Activated CD4-positive, alpha-beta T cell treated with anti-CD3 and anti-CD28 coated beads, Interleukin-2, amount 50 U/mL, for 48 hours (primary cell): ENCODE measurements around the gene PRDX6.
"Not testable (repeated sequence)": the region's sequence is repeated elsewhere in the genome, so short reads cannot be mapped to it uniquely, and the experiment has no call there.

Source experiments
- DNase-seq, 2 experiments: peaks; one replicate each; pipeline ENCODE4 v3.0.0-alpha.2; 2020

The PRDX6 gene

DNA sequence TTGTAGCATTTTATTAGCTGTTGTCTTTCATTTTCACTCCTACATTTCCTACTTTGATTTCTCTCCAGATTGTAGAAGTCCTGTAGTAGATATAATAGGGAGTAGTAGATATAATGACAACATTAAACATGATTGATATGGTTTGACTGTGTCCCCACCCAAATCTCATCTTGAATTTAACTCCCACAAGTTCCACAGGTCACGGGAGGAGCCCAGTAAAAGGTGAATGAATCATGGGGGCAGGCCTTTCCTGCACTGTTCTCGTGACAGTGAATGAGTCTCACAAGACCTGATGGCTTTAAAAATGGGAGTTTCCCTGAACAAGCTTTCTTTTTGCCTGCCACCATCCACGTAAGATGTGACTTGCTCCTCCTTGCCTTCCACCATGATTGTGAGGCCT is 7.5 kb upstream of the PRDX6 start:
- no peak for DNase-seq

- DNase-seq = no peak
These were observed 6.5 kb upstream of the PRDX6 start for GRCh38 chr1:173470608-173471007.

DNA sequence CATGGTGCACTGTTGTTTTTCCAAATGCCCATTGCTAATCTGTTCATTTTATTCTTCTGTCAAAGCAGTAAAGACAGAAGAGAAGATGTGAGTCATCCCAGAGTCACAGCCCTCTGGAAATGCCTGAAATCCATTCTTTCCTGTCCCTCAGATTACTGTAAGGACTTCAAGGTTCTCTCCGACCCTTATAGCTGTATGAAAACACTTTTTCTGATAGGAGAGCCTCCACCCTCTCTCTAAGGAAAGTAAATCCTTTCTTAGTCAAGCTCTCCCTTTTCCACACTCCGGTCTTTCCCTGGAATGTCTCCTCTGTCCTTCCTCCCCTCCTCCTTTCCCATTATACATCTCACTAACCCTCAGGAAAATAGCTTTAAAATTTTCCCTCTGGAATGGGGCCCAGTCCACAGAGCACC is 3.5 kb upstream of the PRDX6 start:
- no peak for DNase-seq

GRCh38 chr1:173474097-173474779 is 2.9 kb upstream of the PRDX6 start:
- DNase-seq = no peak

- DNase-seq = not testable (repeated sequence)
These were observed 2.2 kb upstream of the PRDX6 start for GRCh38 chr1:173474780-173475421.

DNA sequence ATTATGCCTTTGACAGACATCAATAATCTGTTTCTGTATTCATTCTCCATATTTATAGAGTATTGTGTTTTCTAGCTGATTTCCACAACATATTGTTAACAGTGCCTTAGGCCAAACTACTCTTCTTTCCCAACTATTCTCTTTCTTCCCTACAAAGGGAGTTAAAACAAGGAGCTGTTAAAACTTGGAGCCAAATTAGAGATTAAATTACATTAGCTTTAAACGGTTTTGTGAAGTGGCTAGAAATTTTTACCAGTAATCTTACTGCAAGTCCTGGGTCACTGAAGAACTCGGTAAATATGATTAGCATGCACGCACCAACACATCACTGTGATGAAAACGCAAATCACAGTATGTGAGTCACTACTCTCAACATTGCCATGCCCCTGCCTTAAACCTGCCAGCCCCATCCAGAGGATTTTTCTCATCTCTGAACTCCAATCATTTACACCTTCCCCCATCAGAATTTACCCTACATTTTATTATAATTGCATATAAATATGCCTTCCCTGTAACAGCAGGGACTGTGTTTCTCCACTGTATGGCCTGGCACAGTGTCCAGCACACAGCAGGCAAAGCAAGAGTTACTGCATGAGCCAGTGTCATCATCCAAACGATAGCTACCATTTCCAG is 1.5 kb upstream of the PRDX6 start:
- peak; percentile 5 to 38 for DNase-seq

- DNase-seq = peak in 1 of 2 experiments; percentile 2
These were observed 904 bp upstream of the PRDX6 start for GRCh38 chr1:173476197-173476664.

GRCh38 chr1:173476665-173477285 is 360 bp upstream of the PRDX6 start:
- peak; percentile 83 to 84 for DNase-seq

- peak in 1 of 2 experiments; percentile 2 for DNase-seq
These were observed 1.0 kb downstream of the PRDX6 start for GRCh38 chr1:173478094-173478674.

GRCh38 chr1:173479649-173480048 is 2.5 kb downstream of the PRDX6 start:
- no peak for DNase-seq

- DNase-seq = no peak
These were observed 4.1 kb downstream of the PRDX6 start for GRCh38 chr1:173481195-173481772.

GRCh38 chr1:173482683-173483082 is 5.5 kb downstream of the PRDX6 start:
- DNase-seq = no peak

DNA sequence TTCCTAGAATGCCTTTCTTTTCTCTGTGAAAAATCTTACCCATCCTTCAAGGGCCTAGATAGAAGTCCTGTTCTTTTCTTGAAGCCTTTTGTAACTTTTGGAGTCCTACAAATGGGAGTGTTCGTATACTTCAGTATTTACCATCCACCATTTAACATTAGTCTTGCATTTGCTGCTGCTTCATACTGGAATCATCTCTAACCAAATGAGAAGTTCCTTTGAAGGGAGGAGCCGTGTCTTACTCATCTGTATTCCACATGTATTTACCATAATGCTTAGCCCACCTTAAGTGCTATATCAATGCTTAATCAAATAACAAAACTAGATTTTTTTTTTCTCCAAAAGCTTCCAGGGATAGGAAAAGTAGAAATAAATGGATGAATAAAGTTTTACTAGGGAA is 7.1 kb downstream of the PRDX6 start:
- DNase-seq = no peak

DNA sequence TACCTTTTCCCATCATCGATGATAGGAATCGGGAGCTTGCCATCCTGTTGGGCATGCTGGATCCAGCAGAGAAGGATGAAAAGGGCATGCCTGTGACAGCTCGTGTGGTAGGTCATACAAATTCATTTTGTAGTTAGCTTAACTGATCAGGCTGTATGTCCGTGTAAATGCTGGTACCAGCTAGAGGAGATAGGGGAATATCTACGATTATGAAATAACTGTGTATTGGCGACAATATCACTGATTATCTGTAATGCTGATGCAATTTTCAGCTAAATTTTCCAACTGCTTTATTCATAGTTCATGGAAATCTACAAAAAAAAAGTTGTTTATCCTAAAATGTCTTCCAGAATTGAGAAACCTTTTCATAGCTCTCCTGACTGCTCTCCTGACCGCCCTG is 8.3 kb downstream of the PRDX6 start:
- no peak for DNase-seq

DNA sequence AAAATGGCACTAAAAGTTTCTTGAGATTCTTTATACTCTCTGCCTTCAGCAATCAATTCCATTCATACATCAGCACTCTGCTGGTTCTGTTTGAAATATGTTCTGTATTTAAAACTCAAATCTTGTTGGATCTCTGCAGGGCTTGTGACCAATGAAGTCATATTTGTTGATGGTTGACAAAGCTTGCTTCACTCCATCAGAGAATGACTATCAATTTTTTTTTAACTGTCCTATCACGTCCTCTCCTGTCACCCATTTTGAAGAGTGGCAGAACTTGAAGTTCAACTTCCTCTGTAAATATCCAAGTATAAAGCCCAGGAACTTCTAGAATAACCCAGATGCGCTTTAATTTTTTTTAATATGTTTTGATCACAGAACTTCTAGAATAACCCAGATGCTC is 10.9 kb downstream of the PRDX6 start:
- no peak for DNase-seq

DNA sequence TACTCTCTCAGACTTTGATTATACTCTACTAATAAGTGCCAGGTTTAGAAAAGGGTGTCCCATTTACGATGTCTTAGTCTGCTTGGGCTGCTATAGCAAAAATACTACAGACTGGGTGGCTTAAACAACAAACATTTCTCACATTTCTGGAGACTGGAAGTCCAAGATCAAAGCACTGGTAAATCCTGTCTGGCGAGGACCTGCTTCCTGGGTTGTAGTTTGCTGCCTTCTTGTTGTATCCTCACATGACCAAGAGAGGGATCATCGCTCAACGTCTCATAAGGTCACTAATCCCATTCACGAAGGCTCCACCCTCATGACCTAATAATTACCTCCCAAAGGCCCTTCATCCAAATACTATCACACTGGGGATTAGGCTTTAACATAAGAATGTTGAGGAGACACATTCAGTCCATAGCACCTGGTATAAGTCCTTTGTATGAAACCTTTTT is 12.0 kb downstream of the PRDX6 start:
- no peak for DNase-seq

GRCh38 chr1:173489929-173490328 is 12.8 kb downstream of the PRDX6 start:
- no peak for DNase-seq

- DNase-seq = no peak
These were observed 14.4 kb downstream of the PRDX6 start for GRCh38 chr1:173491508-173491907.

DNA sequence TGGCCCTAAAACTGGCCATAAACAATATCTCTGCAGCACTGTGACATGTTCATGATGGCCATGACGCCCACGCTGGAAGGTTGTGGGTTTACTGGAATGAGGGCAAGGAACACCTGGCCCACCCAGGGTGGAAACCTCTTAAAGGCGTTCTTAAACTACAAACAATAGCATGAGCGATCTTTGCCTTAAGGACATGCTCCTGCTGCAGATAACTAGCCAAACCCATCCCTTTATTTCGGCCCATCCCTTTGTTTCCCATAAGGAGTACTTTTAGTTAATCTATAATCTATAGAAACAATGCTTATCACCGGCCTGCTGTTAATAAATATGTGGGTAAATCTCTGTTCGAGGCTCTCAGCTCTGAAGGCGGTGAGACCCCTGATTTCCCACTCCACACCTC is 16.0 kb downstream of the PRDX6 start:
- DNase-seq = not testable (repeated sequence)

DNA sequence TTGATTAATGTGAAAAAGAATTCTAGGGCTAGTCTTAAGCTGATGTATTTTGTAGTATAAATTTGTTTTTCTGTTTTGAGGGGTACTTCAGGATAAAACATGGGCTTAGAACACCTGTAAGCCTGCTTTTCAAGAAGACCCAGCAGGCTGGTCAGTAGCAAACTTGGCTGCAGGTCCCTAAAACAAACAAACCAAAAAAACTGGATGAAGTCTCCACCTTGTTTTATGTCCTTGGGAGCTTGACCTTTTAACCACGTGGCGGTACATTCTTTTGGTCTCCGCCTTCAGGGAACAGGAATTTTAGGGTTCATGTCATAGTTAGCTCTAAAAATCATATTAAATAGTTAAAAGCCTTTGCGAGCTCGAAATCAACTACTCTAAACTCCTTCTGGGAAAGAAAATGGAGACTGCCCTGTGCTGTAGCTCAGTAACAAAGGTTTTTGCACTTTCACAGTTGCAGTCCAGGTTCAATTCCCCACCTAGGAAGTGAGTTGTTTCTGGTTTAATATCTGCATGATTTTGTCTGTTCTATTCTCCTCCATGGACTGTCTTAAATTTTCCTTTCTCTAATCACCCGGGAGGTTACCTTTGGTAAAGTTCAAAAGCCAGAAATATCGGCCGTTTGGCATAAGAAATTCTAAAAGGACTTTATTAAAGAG is 18.6 kb downstream of the PRDX6 start:
- DNase-seq = no peak

DNA sequence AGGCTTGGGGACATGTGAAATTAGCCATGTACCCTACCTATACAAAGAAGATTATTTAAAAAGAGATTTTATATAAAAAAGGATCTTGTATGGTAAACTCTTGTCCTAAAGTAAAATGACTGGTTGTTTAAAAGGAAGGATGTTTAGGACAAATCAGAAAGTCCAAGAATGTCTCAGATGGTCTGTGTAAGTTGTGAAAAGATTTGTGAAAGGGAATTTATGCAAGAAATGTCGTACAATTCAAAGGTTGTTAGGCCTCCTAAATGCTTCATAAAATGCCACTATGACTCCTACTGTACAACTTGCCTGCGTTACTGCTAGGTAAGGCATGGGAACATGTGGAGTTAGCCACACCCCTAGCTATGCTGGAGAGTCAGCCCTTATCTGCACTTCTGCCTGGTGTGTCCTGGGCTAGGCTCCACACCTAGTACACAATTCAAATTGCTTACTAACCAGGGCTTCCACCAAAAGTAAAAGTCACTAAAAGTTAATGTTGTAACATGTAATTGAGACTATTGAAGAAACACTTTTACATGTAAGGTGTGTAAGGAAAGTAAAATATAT is 19.7 kb downstream of the PRDX6 start:
- no peak for DNase-seq

DNA sequence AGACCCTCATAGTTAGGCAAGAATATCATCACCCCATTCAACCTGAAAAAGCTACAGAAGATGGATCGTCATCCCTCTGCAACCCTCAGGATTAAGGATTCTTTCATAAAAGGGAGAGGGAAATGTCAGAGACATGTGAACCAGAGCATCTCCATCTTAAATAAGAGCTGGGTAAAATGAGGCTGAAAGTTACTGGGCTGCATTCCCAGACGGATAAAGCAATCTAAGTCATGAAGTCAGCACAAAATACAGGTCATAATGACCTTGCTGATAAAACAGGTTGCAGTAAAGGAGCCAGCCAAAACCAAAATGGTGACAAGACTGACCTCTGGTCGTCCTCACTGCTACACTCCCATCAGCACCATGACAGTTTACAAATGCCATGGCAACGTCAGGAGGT is 22.6 kb downstream of the PRDX6 start:
- DNase-seq = no peak
